HEK293 (cell line): ENCODE data around the gene WDR72.

ENCODE experiments used
- ZBTB17 ChIP-seq: fragments of 450-650 bp; formaldehyde crosslinking; IDR thresholded peaks from 2 replicates; pipeline ENCODE4 v1.5.1; 2016; ENCODE audit warnings: missing biosample characterization, missing genetic modification characterization
- ZNF174 ChIP-seq: fragments of 450-650 bp; formaldehyde crosslinking; IDR thresholded peaks from 2 replicates; pipeline ENCODE4 v1.5.0; 2017; ENCODE audit warnings: missing biosample characterization, mild to moderate bottlenecking, missing genetic modification characterization
- ZNF211 ChIP-seq: fragments of 450-650 bp; formaldehyde crosslinking; IDR thresholded peaks from 2 replicates; pipeline ENCODE4 v1.5.1; 2016; ENCODE audit warnings: low read depth, missing biosample characterization, missing genetic modification characterization
- ZNF426 ChIP-seq: fragments of 450-650 bp; formaldehyde crosslinking; IDR thresholded peaks from 2 replicates; pipeline ENCODE4 v1.5.1; 2017; ENCODE audit warnings: missing biosample characterization, missing genetic modification characterization, mild to moderate bottlenecking, inconsistent platforms, moderate library complexity
- TF ChIP-seq, protein P1 (sequence below): fragments of 450-650 bp; formaldehyde crosslinking; IDR thresholded peaks from 2 replicates; pipeline ENCODE4 v1.5.1; 2016; ENCODE audit warnings: missing biosample characterization, missing genetic modification characterization

DNA sequence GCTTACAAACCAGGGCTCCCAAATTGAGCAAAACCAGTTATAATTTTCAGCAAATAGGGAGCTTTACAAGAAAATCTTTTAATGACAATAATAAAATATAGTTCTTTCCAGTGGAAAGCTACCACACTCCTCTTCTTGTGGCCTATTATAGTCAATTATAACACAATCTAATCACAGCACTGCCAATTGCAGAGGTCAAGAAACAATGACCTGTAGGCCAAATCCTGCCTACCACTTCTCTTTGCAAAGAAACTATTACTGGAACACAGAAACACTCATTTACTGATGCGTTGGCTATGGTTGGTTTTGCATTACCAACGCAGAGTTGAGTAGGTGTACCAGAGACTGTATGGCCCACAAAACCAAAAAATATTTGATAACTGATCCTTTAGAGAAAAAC, 110.5 kb downstream of the WDR72 start:
- TF ChIP-seq, protein P1, sequence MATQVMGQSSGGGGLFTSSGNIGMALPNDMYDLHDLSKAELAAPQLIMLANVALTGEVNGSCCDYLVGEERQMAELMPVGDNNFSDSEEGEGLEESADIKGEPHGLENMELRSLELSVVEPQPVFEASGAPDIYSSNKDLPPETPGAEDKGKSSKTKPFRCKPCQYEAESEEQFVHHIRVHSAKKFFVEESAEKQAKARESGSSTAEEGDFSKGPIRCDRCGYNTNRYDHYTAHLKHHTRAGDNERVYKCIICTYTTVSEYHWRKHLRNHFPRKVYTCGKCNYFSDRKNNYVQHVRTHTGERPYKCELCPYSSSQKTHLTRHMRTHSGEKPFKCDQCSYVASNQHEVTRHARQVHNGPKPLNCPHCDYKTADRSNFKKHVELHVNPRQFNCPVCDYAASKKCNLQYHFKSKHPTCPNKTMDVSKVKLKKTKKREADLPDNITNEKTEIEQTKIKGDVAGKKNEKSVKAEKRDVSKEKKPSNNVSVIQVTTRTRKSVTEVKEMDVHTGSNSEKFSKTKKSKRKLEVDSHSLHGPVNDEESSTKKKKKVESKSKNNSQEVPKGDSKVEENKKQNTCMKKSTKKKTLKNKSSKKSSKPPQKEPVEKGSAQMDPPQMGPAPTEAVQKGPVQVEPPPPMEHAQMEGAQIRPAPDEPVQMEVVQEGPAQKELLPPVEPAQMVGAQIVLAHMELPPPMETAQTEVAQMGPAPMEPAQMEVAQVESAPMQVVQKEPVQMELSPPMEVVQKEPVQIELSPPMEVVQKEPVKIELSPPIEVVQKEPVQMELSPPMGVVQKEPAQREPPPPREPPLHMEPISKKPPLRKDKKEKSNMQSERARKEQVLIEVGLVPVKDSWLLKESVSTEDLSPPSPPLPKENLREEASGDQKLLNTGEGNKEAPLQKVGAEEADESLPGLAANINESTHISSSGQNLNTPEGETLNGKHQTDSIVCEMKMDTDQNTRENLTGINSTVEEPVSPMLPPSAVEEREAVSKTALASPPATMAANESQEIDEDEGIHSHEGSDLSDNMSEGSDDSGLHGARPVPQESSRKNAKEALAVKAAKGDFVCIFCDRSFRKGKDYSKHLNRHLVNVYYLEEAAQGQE, result no peak
- TF ChIP-seq ZBTB17 (tag by site-specific recombination), result no peak
- TF ChIP-seq ZNF174 (tag by site-specific recombination), result no peak
- no peak for TF ChIP-seq ZNF426
- TF ChIP-seq ZNF211 (tag by site-specific recombination), result no peak
